ENCODE results near the gene PREX1. TPM values are rescaled to one million over a fixed set of nuclear protein-coding genes. Genes with fewer than 3 reads are reported as not detected.
A peak's percentile ranks its signal among the peaks of the same experiment; 100 is the strongest.

Gene PREX1
- total RNA-seq, 1 donor from 2014 or later, result 78.2 TPM

DNA sequence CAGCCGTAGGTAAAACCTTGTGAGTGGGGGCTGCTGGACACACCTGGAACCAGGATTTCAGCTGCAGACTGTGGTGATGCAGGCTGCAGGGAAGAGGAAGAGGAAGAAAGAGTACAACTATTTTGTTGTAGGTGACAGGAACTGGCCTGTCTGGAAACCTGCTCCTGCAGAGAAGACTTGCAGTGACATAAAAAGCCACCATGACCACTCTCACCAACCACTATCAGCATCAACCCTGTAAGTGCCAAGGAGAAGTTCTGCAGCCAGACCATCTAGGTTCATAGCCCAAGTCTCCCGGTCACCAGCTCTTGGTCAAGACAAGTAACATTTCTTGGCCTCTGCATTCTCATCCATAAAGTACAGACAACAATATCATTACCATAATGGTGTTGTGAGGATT is 91.2 kb downstream of the PREX1 start:
- H3K27ac ChIP-seq, result no peak overlapping the region
- peaks cover 22% of the 10 kb centered on the region for H3K36me3 ChIP-seq
- H3K4me3 ChIP-seq, result no peak overlapping the region
- H3K27me3 ChIP-seq (ENCODE audit: low read depth), result no peaks in the 10 kb centered on the region
- H3K9me3 ChIP-seq, result no peaks in the 10 kb centered on the region
- peaks cover 68% of the 10 kb centered on the region for H3K4me1 ChIP-seq
- no peak for TF ChIP-seq CTCF (IDR thresholded peaks at IDR 0.05)
- intact Hi-C loops (cut with DNase I), result no loop called here
- no peak for ATAC-seq
- DNase-seq, result no peak

DNA sequence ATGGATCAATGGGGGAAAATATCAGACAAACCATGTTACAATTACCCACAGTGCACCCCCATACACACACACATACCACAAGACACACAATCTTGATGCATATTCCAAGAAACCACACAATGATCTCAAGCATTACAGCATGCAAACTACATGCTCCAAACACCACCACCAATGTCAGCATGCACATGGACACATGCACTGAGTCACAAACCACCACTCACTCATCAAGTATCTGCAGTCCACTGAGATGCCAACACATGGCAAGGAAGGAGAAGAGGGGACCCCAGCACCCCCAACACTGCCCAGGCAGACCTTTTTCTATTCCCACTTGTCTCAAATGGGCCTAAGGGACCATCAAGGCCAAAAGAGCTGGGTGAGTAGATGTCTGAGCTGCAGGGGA is 91.6 kb downstream of the PREX1 start:
- no peak for ATAC-seq
- no peak overlapping the region for H3K27ac ChIP-seq
- TF ChIP-seq CTCF (IDR thresholded peaks at IDR 0.05), result no peak
- peaks cover 18% of the 10 kb centered on the region for H3K36me3 ChIP-seq
- H3K27me3 ChIP-seq (ENCODE audit: low read depth), result no peaks in the 10 kb centered on the region
- no peak overlapping the region for H3K4me3 ChIP-seq
- intact Hi-C loops (cut with DNase I), result no loop called here
- no peaks in the 10 kb centered on the region for H3K9me3 ChIP-seq
- peaks cover 68% of the 10 kb centered on the region for H3K4me1 ChIP-seq
- DNase-seq, result no peak

DNA sequence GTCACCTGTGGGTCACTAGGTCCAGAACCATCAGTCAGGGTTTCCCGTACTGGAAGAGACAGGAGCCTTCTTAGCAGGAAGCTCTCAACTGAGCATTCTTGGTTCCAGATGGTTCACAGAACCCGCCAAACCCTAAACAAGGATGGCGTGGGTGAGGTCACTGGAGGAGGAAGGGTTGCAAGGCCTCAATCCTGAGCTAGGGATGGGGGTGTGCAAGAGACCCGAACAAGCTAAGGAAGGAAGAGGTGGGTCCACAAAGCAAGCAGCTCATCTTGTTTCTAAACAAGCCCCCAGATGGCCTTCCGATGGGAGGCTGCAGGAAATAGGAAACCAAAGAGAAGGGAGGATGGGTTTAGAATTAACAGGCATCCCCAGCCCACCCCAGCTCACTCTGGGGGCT is 92.7 kb downstream of the PREX1 start:
- Histone ChIP-seq H3K27ac (peak overlapping the region; percentile 68), H3K27me3 (ENCODE audit: low read depth) (no peaks in the 10 kb centered on the region), H3K36me3 (peaks cover 17% of the 10 kb centered on the region), H3K4me3 (no peak overlapping the region), H3K4me1 (peaks cover 68% of the 10 kb centered on the region), H3K9me3 (no peaks in the 10 kb centered on the region)
- intact Hi-C loops (cut with DNase I), result no loop called here
- ATAC-seq, result peak; percentile 31
- no peak for TF ChIP-seq CTCF (IDR thresholded peaks at IDR 0.05)
- no peak for DNase-seq

- intact Hi-C loops (cut with DNase I), result no loop called here
- Histone ChIP-seq H3K27ac (peak overlapping the region; percentile 68), H3K9me3 (no peaks in the 10 kb centered on the region), H3K4me3 (no peak overlapping the region), H3K36me3 (peaks cover 17% of the 10 kb centered on the region), H3K4me1 (peaks cover 63% of the 10 kb centered on the region), H3K27me3 (ENCODE audit: low read depth) (no peaks in the 10 kb centered on the region)
- ATAC-seq (no peak), DNase-seq (no peak)
- TF ChIP-seq CTCF (IDR thresholded peaks at IDR 0.05), result no peak
Observed at GRCh38 chr20:48734104-48734749, 93.6 kb downstream of the PREX1 start.

DNA sequence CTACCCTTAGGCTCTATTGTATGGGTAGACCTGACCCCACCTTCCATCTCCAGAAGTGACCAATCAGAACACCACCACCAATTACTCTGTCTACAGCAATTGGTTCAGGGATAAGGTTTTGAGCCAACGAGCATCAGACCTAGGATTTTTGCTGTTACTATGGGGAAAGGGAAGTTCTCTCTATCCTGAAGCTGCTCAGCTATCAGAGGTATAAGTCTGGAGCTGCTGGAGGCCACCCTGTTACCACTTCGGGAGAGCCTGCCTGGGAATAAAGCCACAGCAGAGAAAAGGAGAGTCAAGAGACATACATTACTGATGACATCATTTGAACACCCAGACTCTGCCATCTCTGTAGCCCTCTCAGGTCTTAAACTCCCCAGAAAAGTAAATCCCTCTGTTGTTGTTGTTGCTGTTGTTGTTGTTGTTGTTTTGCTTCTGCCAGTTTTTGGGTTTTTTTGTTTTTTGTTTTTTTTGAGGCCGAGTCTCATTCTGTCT is 94.5 kb downstream of the PREX1 start:
- TF ChIP-seq CTCF (IDR thresholded peaks at IDR 0.05), result no peak
- Histone ChIP-seq H3K4me3 (no peak overlapping the region), H3K27ac (no peak overlapping the region), H3K4me1 (peaks cover 60% of the 10 kb centered on the region), H3K27me3 (ENCODE audit: low read depth) (no peaks in the 10 kb centered on the region), H3K9me3 (no peaks in the 10 kb centered on the region), H3K36me3 (peaks cover 17% of the 10 kb centered on the region)
- intact Hi-C loops (cut with DNase I), result no loop called here
- DNase-seq (no peak), ATAC-seq (no peak)

Measured in lower lobe of right lung (tissue), 2 donors.